ENCODE data around the gene TSPAN2.

Gene TSPAN2

DNA sequence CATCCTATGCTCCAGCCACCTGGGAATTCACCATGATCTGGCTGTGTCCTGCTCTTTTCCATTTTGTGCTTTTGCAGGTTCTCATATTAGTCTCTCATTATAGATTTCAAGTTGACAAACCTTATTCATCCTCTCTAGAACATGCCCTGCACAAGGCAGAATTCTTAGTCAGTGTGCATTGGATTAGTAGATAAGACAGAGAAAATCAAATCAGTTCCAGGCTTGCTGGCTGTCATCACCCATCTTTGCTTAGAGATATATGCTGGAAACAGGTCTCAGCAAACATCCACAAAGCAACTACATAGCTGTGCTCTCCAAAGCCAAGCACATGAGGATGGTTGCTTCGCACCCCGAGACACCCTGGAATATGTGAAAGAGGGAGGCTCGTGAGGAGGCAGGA is 24.8 kb downstream of the TSPAN2 start:
- H3K9me3 ChIP-seq (ENCODE audit: low read length), result no peaks in the 10 kb centered on the region
- no peak overlapping the region for H2AFZ ChIP-seq (ENCODE audit: low read depth, low read length)
- H3K27me3 ChIP-seq (ENCODE audit: insufficient read depth, low read length), result no peaks in the 10 kb centered on the region
- no peaks in the 10 kb centered on the region for H3K36me3 ChIP-seq (ENCODE audit: insufficient read depth, low read length)
- H3K4me1 ChIP-seq (ENCODE audit: insufficient read depth, low read length), result no peaks in the 10 kb centered on the region
- H3K4me3 ChIP-seq (ENCODE audit: low read length), result no peak overlapping the region

DNA sequence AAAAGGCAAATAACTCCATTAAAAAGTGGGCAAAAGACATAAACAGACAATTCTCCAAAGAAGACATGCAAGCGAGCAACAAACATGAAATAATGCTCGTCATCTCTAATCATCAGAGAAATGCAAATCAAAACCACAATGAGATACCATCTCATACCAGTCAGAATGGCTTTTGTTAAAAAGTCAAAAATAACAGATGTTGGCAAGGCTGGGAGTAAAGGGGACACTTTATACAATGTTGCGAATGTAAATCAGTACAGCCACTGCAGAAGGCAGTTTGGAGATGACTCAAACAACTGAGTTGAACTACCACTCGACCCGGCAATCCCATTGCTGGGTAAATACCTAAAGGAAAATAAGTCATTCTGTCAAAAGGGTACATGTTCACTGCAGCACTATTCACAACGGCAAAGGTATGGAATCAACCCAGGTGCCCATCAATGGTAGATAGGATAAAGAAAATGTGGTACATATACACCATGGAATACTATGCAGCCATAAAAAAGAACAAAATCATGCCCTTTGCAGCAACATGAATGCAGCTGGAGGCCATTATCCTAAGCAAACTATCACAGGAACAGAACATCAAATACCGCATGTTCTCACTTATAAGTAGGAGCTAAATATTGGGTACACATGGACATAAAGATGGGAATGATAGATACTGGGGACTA is 25.9 kb downstream of the TSPAN2 start:
- H3K27me3 ChIP-seq (ENCODE audit: insufficient read depth, low read length), result no peaks in the 10 kb centered on the region
- no peaks in the 10 kb centered on the region for H3K9me3 ChIP-seq (ENCODE audit: low read length)
- H2AFZ ChIP-seq (ENCODE audit: low read depth, low read length), result no peak overlapping the region
- no peaks in the 10 kb centered on the region for H3K36me3 ChIP-seq (ENCODE audit: insufficient read depth, low read length)
- peaks cover 2% of the 10 kb centered on the region for H3K4me1 ChIP-seq (ENCODE audit: insufficient read depth, low read length)
- H3K4me3 ChIP-seq (ENCODE audit: low read length), result no peak overlapping the region

DNA sequence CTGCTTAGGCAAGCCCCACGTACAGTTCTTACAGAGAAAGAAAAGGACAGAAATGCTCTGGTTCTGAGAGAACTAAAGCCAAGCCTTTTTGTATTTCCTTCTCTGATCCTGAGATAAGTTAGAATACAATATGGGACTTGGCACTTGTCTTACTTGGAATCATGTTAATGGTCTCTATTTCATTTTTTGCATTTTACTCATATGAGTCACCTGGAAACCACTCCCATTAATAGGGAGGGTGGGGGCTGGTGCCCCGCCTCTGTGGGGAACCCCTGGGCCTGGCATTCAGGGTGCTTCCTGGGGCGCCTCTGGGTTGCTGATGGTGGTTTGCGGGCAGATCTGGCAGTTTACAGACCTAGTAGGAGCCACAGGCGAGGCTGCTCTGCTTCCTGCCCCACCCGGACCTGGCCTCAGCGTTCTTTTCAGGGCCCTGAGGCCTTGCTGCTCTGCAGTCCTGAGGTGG is 26.7 kb downstream of the TSPAN2 start:
- H3K27me3 ChIP-seq (ENCODE audit: insufficient read depth, low read length), result no peaks in the 10 kb centered on the region
- H3K4me1 ChIP-seq (ENCODE audit: insufficient read depth, low read length), result peaks cover 10% of the 10 kb centered on the region
- H2AFZ ChIP-seq (ENCODE audit: low read depth, low read length), result no peak overlapping the region
- no peaks in the 10 kb centered on the region for H3K36me3 ChIP-seq (ENCODE audit: insufficient read depth, low read length)
- H3K4me3 ChIP-seq (ENCODE audit: low read length), result no peak overlapping the region
- no peaks in the 10 kb centered on the region for H3K9me3 ChIP-seq (ENCODE audit: low read length)

DNA sequence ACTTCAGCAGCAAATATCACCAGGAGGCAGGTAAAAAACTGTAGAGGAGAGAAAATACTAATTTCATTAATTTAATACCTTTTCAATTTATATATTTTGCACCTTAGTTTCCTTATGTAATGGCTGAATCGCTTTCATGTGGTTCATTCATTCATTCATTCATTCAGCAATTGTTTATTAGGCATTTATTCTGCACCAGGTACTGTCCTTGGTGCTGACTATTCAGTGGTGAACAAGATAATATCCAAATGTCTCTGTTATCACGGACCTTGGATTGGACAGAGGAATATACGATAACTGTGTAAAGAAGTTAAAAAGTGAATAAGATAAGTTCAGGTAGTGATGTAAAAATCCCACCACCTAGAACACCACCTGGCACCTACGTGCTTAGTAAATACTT is 28.8 kb downstream of the TSPAN2 start:
- H3K9me3 ChIP-seq (ENCODE audit: low read length), result no peaks in the 10 kb centered on the region
- H3K27me3 ChIP-seq (ENCODE audit: insufficient read depth, low read length), result no peaks in the 10 kb centered on the region
- no peaks in the 10 kb centered on the region for H3K36me3 ChIP-seq (ENCODE audit: insufficient read depth, low read length)
- H2AFZ ChIP-seq (ENCODE audit: low read depth, low read length), result no peak overlapping the region
- H3K4me1 ChIP-seq (ENCODE audit: insufficient read depth, low read length), result peaks cover 30% of the 10 kb centered on the region
- no peak overlapping the region for H3K4me3 ChIP-seq (ENCODE audit: low read length)

DNA sequence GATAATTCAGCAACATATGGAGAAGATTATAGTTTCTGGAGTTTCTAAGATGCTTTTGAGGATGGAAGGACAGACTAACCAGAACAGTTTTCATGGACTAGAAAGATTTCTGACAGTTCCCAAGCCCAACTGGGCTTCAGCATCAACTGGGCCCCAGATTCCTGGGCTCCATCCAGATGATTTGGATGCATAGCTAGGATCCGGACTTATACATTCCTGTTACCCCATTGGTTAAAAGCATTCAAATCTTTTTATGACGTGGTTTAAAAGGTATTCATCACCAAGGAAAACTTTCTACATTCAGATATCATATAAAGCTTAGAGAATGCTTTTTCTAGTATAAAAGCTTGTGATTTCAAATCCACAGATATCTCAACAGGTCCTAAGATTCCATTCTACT is 30.0 kb downstream of the TSPAN2 start:
- H2AFZ ChIP-seq (ENCODE audit: low read depth, low read length), result no peak overlapping the region
- no peak overlapping the region for H3K4me3 ChIP-seq (ENCODE audit: low read length)
- H3K36me3 ChIP-seq (ENCODE audit: insufficient read depth, low read length), result no peaks in the 10 kb centered on the region
- H3K4me1 ChIP-seq (ENCODE audit: insufficient read depth, low read length), result peaks cover 36% of the 10 kb centered on the region
- no peaks in the 10 kb centered on the region for H3K27me3 ChIP-seq (ENCODE audit: insufficient read depth, low read length)
- H3K9me3 ChIP-seq (ENCODE audit: low read length), result no peaks in the 10 kb centered on the region

DNA sequence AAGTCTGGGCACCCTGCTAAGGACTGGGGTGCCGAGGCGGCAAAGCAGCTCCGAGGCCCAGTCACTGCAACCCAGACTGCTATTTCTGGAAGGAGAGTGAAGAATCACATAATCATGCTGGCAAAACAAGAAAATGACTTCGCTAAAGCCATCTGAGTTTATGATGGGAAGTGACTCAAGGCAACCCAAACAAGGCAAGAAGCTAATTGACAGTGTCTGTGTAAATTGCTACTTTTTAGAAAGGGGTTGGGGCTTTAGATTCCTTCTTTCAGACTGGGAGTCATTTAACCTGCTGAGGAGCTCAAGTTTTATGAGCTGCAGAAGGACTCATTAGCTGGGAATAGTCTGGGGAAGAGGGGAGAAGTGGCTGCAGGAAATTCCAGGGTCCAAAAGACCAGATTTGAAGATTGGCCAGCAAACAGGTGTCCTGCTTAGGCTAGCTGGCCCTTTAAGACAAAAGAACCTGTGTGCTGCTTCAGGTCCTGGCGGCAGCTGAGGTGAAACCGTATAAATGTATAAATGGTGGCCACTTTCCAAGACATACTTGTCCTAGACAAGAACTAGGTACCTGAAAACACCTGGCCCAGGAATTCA is 31.5 kb downstream of the TSPAN2 start:
- H3K4me3 ChIP-seq (ENCODE audit: low read length), result no peak overlapping the region
- H3K9me3 ChIP-seq (ENCODE audit: low read length), result no peaks in the 10 kb centered on the region
- no peaks in the 10 kb centered on the region for H3K27me3 ChIP-seq (ENCODE audit: insufficient read depth, low read length)
- no peaks in the 10 kb centered on the region for H3K36me3 ChIP-seq (ENCODE audit: insufficient read depth, low read length)
- peaks cover 36% of the 10 kb centered on the region for H3K4me1 ChIP-seq (ENCODE audit: insufficient read depth, low read length)
- H2AFZ ChIP-seq (ENCODE audit: low read depth, low read length), result no peak overlapping the region

DNA sequence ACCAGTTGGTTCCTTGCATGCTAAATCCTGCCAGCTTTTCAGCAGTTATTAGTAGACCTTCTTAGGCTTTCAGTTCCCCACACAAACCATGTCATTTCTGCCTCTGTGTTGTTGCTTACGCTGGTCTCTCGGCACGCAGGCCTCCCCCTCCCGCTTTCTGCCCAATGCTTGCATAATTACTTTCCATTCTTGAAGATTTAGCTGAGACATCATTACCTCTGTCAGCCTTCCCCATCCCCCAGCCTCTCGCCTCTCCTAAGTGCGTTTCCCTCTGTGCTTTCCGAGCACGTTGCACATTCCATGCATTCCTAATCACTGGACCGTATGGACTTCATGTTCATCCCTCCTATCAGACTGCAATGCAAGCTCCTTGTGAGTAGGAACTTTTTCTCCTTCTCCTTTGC is 32.9 kb downstream of the TSPAN2 start:
- Histone ChIP-seq H3K9me3 (ENCODE audit: low read length) (no peaks in the 10 kb centered on the region), H3K4me3 (ENCODE audit: low read length) (peak overlapping the region; percentile 2), H3K4me1 (ENCODE audit: insufficient read depth, low read length) (peaks cover 36% of the 10 kb centered on the region), H3K36me3 (ENCODE audit: insufficient read depth, low read length) (no peaks in the 10 kb centered on the region), H2AFZ (ENCODE audit: low read depth, low read length) (no peak overlapping the region), H3K27me3 (ENCODE audit: insufficient read depth, low read length) (no peaks in the 10 kb centered on the region)

DNA sequence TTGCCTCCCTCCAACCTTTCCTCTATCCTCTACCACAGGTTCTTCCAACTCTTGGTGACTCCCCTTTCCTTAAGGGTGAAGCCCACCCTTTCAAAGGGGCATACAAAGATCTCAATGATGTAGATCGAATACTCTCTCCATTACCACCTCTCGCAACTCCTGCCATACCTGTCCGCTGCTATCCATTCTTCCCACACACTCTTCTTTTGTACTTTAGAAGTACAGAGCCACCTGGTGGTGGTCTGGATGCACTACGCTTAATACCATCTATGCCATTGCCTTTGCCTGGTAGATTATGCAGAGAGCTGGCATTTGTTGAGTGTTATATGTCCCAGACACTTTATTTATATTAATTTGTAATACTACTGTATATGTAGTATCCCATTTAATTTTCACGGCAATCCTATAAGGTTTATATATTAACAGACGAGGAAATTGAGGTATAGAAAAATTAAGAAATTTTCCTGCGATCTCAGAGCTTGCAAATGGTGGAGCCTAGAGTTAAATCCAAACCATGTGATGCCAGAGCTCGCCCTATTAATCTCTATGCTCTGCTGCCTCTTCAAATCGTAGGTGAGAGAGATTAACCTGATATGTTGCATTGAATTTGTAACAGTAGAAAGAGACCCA is 36.7 kb downstream of the TSPAN2 start:
- no peaks in the 10 kb centered on the region for H3K9me3 ChIP-seq (ENCODE audit: low read length)
- H3K27me3 ChIP-seq (ENCODE audit: insufficient read depth, low read length), result no peaks in the 10 kb centered on the region
- H3K36me3 ChIP-seq (ENCODE audit: insufficient read depth, low read length), result no peaks in the 10 kb centered on the region
- H2AFZ ChIP-seq (ENCODE audit: low read depth, low read length), result no peak overlapping the region
- H3K4me1 ChIP-seq (ENCODE audit: insufficient read depth, low read length), result peaks cover 26% of the 10 kb centered on the region
- H3K4me3 ChIP-seq (ENCODE audit: low read length), result no peak overlapping the region

DNA sequence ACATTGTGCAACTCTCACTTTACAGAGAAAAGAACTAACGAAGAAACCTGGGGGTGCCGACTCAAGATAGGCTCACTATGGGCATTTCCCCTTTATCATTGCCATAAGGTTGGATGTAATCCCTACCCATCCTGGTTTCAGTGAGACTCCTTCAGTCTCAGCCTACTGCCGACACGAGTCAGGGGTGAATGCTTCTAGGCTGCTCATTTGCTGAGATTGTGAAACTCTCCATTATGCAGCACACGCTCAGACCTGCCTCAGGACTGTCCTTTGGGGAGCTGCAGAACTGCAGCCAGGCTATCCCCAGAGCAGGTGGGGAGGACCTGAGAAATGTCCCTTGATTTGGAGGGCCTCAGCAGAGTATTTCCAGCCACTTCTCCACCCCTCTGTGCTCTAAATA is 37.5 kb downstream of the TSPAN2 start:
- H3K4me3 ChIP-seq (ENCODE audit: low read length), result no peak overlapping the region
- peaks cover 19% of the 10 kb centered on the region for H3K4me1 ChIP-seq (ENCODE audit: insufficient read depth, low read length)
- H3K9me3 ChIP-seq (ENCODE audit: low read length), result no peaks in the 10 kb centered on the region
- H2AFZ ChIP-seq (ENCODE audit: low read depth, low read length), result no peak overlapping the region
- H3K27me3 ChIP-seq (ENCODE audit: insufficient read depth, low read length), result no peaks in the 10 kb centered on the region
- no peaks in the 10 kb centered on the region for H3K36me3 ChIP-seq (ENCODE audit: insufficient read depth, low read length)

DNA sequence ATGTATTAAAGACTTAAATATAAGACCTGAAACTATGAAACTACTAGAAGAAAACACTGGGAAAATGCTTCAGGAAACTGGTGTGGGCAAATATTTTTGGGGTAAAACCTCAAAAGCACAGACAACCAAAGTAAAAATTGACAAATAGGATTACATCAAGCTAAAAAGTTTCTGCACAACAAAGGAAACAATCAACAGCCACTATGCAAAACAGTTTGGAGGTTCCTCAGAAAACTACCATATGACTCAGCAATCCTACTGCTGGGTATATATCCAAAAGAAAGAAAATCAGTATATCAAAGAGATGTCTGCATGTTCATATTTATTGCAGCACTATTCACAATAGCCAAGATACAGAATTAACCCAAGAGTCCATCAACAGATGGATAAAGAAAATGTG is 42.6 kb downstream of the TSPAN2 start:
- Histone ChIP-seq H3K4me1 (ENCODE audit: insufficient read depth, low read length) (no peaks in the 10 kb centered on the region), H2AFZ (ENCODE audit: low read depth, low read length) (no peak overlapping the region), H3K9me3 (ENCODE audit: low read length) (no peaks in the 10 kb centered on the region), H3K27me3 (ENCODE audit: insufficient read depth, low read length) (no peaks in the 10 kb centered on the region), H3K36me3 (ENCODE audit: insufficient read depth, low read length) (no peaks in the 10 kb centered on the region), H3K4me3 (ENCODE audit: low read length) (no peak overlapping the region)

DNA sequence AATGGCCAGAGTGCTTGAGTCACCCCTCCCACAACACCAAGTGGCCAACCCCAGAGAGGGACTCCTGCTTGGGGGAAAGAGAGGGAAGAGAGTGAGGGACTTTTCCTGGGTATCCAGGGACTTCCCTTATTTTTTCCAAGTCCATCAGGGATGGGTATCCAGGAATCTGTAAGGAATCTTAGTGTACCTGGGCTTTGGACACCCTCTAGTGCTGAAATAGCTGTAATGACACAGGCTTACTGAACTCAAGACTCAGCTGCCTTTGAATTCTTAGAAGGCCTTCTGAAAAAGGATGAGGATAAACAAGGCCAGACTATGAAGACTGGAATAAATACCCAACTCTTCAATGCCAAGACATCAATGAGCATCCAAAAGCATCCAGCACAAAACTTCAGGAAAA is 47.6 kb downstream of the TSPAN2 start:
- Histone ChIP-seq H2AFZ (ENCODE audit: low read depth, low read length) (no peak overlapping the region), H3K36me3 (ENCODE audit: insufficient read depth, low read length) (no peaks in the 10 kb centered on the region), H3K27me3 (ENCODE audit: insufficient read depth, low read length) (no peaks in the 10 kb centered on the region), H3K4me3 (ENCODE audit: low read length) (no peak overlapping the region), H3K9me3 (ENCODE audit: low read length) (no peaks in the 10 kb centered on the region), H3K4me1 (ENCODE audit: insufficient read depth, low read length) (no peaks in the 10 kb centered on the region)

DNA sequence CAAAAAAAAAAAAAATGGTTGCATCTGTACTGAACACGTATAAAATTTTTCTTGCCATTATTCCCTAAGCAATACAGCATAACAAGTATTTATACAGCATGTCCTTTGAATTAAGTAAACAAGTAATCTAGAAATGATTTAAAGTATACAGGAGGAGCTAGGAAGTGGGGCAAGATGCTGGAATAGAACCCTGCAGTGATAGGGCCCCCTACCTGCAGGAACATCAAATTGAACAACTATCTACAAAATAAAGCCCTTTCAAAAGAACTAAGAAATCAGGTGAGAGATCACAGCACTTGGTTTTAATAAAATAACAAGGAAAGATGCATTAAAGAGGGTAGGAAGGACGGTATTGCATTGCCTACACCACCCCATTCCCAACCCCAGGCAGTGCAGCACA is 48.8 kb downstream of the TSPAN2 start:
- no peaks in the 10 kb centered on the region for H3K4me1 ChIP-seq (ENCODE audit: insufficient read depth, low read length)
- H3K36me3 ChIP-seq (ENCODE audit: insufficient read depth, low read length), result no peaks in the 10 kb centered on the region
- no peak overlapping the region for H3K4me3 ChIP-seq (ENCODE audit: low read length)
- H2AFZ ChIP-seq (ENCODE audit: low read depth, low read length), result no peak overlapping the region
- no peaks in the 10 kb centered on the region for H3K27me3 ChIP-seq (ENCODE audit: insufficient read depth, low read length)
- H3K9me3 ChIP-seq (ENCODE audit: low read length), result no peaks in the 10 kb centered on the region

DNA sequence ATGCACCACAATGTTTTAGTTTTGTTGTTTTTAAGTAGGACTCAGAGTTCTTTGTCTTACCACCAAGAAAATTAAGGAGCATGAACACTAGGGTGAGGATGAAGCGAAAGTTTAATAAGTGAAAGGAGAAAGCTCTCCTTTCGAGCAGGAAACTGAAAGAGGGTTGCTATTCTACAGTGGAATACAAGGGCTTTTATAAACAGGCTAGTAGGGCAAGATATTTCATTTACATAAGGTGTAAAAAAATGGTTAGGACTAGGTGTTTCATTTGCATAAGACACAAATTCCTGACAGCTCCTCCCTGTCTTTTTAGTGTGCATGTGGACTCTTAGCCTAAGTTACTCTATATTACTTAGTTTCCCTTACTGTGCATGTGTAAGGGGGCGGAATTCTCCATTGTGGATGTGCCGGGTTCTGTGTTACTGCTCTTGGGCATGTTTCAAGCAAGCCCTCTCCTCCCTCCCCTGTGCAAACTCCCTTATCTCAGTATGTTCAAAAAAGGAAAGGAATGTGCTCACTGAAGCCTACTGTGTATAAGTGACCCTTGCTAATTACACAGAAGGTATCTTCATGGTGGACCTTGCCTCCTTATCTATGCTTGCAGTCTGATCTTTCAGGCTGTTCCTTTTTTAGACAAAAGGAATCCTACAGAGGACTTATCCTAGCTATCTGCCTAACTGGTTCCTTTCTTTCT is 52.3 kb downstream of the TSPAN2 start:
- Histone ChIP-seq H3K4me3 (ENCODE audit: low read length) (no peak overlapping the region), H3K9me3 (ENCODE audit: low read length) (no peaks in the 10 kb centered on the region), H3K4me1 (ENCODE audit: insufficient read depth, low read length) (no peaks in the 10 kb centered on the region), H3K27me3 (ENCODE audit: insufficient read depth, low read length) (no peaks in the 10 kb centered on the region), H2AFZ (ENCODE audit: low read depth, low read length) (no peak overlapping the region), H3K36me3 (ENCODE audit: insufficient read depth, low read length) (no peaks in the 10 kb centered on the region)

All from neuron (in vitro differentiated cells).